ENCODE results near the gene CELF4.

CELF4 gene

DNA sequence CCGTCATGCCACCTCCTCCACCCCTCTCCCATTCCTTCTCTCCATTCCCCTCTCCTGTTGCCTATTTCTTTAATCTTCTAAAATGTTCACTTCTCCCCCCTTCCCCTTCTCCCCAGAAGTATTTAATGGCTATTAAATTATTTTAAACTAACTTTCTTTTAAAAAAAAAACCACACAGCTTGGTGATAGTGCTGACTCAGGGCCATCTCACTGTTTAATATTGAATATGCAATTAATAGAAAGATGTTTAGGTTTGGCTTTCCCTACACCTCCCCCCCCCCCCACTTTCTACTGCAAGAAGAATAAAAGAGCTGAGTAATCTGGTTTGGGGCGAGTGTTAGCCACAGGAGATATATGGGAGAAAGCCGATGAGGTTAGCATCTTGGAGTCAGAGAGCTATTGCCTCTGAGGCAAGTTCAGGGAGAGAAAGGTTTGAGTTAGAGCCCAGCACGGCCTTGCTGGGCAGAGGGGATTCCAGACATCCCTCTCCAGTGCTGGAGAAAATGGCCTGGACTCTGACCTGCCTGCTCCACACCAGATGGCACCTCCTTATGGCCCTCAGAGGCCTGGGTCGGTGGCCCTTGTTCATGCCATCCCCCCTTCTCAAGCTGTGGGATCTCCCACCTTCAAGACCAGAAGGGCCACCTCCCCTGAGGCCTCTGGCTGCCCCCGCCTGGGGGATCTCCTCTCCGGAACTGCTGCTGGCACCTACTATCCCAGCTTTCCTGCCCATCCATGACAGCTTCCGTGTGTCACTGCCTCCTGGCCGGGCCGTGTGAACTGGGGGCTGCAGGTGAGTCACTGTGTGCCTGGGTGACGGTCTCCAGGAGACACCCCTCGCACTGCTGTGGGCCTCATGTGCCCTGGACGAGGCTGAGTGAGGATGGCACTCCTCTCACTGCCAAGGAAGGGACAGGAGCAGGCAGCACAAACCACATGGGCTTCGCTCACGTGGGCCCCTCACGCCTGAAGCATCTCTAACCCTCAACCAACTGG lies 246.9 kb downstream of the CELF4 start:
- no peak for DNase-seq (ENCODE audit: low spot score)

DNA sequence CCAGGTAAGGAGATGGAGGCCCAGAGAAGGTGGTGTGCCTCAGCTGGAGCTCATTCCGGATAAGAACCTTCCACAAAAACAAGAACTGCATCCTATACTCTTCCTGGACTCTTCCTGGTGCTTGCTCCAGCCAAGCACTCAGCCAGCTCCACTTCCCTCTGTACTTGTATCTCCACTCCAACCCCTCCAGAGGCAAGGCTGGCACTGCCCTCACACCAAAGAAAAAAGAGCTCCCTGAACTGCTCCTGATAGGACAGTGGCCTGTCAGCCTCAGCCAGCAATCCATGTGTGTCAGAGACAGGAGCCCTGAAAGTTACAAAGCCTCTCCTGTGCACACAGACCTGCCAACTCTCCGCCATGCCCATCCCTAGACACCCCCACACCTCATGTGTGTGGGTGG lies 248.1 kb downstream of the CELF4 start:
- no peak for DNase-seq (ENCODE audit: low spot score)

- no peak for DNase-seq (ENCODE audit: low spot score)
These were observed 249.1 kb downstream of the CELF4 start for GRCh38 chr18:37316468-37316867.

DNA sequence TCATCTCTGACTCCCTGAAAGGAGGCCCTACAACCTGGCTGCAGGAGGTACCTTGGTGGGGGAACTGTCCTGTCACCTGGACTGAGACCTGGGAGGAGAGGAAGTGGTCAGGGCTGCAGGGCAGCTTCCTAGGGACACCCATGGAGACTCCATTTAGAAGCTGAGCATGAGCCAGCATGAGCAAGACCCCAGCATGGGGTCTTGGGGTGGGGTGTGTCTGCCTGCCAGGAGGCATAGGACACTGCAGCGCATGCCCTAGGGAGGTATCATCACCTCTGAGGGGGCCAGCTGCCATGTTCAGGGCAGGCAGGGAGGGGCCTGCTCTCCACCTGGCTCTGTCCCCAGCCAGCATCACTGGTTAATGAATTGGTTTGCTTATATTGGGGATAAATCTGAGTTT lies 249.7 kb downstream of the CELF4 start:
- DNase-seq (ENCODE audit: low spot score) = no peak

- no peak for DNase-seq (ENCODE audit: low spot score)
These were observed 251.1 kb downstream of the CELF4 start for GRCh38 chr18:37314534-37314933.

DNA sequence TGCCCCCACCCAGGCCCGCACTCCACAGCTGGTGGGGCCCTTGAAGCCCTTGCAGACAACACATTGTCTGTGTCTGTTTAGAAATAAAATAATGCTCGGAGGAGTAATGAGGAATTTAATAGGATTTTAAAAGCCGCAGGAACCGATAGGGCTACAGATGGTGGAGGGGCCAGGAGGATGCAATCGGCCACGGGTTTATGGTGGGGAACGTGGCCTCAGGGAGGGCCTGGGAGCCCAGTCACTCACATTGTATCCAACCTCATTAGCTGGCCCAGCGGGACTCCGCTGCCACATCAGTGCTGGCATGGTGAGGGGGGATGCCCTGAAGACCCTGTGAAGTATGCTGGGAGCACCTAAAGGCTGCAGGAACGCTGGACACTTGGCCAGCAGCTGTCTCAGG lies 252.0 kb downstream of the CELF4 start:
- no peak for DNase-seq (ENCODE audit: low spot score)

- no peak for DNase-seq (ENCODE audit: low spot score)
These were observed 255.7 kb downstream of the CELF4 start for GRCh38 chr18:37309861-37310260.

DNA sequence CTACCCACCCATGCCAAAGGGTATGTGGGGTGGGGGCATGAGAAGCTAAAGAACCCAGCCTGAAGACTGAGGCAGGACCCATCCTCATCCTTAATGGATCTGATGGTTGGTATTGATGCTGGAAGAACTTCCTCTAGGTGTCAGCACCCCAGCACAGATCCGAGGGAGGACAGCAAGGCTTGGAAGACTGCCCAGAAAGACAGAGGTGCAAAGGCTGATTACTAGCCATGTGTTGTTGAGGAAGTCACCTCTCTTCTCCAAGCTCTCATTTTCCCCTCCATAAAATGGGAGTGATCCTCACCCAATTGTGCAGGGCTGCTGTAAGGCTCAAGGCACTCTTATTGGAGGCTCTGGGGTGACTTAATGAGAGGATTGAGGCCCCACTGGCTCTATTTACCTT lies 256.5 kb downstream of the CELF4 start:
- no peak for DNase-seq (ENCODE audit: low spot score)

DNA sequence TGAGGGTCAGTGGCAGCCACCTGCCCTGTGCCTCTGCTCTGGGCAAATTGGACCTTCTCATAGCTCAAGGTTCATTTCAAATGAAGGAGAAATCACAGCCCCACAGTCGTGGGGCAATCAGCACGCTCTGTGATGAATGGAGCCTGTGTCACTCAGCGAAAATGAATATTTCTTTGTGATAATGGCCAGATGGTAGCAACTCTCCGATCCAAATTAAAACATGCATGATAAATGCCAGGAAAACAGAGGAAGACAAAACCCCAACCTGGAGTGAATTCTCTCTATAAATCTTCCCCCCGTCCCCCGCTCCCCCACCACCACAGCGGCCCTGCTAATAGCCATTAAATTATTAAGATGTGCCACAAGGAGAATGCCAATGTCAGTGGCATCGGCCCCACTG lies 258.4 kb downstream of the CELF4 start:
- no peak for DNase-seq (ENCODE audit: low spot score)

DNA sequence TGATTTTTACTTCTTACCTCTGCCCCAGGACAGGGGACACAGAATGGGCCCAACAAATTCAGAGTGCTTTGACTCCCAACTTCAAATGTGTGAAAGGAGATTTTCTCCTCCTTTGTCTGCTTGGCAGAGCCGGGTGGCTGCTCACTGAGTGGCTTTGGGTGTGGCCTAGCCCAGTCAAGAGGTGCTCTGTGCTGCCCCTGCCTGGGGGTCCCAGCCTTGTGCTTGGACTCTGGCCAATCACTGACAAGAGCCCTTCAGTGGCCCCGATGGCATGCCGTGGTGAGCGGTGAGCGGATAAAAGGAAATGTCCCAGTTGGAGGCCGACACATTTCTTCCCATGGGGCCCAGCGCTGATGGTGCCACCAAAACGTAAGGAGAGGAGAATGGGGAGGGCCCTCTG lies 259.2 kb downstream of the CELF4 start:
- no peak for DNase-seq (ENCODE audit: low spot score)

DNA sequence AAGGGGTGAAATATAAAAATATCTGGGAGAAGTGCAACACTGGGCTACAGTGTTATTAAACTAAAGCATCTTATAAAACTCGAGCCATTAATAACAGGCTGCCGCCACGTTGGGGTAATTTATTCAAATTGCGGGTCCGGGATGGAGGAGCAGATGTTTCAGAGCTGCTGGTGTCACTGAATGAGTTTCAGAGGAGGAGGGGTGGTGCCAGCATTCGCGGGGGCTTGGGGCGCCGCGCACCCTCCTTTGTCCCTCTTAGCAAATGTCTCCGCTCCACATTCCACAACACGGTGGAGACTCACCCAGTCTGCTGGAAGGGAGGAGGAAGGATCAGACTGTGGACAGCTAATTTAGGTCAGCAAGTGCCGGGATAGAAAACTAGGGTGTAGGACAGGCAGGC lies 260.5 kb downstream of the CELF4 start:
- no peak for DNase-seq (ENCODE audit: low spot score)

DNA sequence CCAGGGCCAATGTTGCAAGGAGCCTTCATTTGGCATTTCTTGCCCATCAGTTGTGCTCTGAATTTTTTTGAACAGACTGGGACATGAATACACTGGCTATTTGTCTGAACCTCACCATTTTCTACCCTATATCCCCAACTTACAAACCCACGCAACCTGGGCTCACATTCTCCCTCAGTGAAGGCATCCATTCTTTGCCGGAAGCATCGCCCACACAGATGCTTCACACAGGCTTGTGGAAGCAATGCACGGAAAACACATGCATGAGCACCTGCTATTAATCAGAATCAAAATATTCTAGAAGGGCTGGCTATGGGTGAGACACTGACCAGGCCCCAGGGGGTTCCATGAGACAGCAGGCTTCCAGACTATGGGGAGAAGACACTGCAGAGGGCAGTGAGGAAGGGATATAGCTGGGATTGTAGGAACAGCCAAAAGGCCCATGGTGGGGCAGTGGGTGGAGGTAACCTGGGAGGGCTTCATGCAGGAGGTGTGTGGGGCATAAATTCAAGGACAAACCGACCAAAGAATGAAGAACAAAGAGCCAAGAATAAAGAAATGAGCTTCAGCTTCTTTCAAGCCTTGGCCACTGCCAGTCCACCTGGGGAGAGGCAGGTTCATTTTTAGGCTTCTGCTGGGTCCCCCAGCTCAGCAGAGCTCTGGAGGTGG lies 261.5 kb downstream of the CELF4 start:
- no peak for DNase-seq (ENCODE audit: low spot score)

DNA sequence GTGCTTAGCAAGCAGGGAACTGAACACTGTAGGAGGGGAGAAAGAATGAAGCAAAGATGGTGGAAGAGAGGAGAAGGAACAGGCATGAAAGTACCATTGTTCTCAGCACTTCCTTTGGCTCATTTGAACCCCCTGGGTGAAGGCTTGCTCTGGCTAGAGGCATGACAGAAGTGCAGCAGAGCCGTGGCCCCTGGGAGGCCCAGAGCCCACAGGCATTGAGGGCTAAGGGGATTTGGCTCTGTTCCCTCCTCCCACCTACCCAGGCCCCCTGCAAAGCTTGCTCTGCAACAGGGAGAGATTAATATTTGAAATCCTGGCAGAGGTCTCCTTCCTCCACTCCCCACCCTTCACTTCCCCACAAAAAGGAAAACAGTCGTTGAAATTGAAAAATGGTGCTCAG lies 262.6 kb downstream of the CELF4 start:
- DNase-seq (ENCODE audit: low spot score) = no peak

DNA sequence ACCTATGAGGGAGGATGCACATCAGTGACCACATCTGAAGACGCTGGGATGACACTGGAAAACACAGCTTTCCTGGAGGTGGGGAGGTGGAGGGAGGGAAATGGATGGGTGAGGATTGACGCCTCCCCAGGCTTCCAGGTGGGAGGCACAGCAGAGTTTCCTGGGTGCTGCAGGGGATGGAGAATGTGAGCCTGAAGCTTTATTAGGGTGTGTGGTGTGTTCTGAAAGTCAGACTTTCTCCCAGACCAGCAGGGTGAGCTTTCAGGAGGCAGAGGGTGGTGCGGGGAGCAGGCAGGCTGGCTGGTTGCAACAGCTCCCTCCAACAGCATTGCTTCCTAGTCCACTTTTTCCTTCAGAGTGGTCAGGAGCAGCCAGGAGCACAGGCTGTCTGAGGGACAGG lies 263.1 kb downstream of the CELF4 start:
- no peak for DNase-seq (ENCODE audit: low spot score)

DNA sequence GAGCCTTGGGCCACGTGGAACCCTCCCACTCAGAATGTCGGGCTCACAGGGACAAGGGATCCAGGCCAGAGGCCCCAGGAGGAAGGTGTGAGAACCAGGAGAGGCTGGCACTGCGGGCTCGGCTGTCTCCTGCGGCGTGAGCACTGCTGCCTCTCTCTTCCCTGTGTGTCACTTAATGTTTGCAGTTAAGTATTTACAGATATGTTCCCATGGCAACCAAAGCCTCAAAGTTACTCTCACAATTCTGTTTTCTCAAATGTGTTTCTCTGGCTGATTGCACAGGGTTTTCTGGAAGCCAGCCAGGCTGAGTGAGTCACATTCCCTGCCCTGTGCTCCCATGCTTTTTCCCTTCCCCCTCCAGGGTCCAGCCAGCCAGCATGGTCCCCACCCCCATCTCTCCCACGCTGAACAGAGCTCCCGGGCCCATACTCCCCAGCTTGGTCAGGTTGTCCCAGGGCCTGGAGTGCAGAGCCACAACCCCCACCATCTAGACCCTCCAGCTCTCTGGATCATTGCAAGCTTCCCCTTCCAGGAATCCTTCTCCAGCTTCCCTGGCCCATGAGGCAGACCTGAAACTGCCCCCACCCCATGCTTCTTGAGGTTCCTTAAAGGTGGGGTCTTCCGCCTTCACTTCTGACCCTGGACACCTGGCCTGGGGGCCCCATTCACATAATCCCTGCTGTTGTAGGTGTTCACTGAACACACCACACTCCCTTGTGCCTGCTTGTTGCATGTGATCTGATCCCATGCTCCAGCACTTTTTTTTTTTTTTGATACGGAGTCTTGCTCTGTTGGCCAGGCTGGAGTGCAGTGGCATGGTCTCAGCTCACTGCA lies 265.9 kb downstream of the CELF4 start:
- DNase-seq (ENCODE audit: low spot score) = peak; percentile 16

- DNase-seq (ENCODE audit: low spot score) = no peak
These were observed 266.8 kb downstream of the CELF4 start for GRCh38 chr18:37298816-37299215.

DNA sequence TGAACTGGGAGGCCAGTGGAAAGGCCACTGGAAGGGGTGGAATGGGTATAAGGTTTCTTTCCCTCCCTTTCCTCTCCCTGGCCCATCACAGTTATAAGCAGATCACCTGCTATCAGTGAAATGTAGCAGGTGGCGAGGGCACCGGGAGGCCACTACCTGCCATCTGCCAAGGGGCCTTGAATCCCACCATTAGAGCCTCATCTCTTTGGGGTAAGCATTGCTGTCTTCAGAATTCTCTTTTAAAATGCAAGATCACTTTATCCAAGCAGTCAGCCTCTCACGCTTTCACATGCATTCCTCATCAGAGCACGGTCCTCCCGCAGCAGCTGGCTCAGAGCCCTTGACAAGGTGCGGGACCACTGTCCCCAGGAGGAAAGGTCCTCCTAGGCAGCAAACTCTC lies 268.5 kb downstream of the CELF4 start:
- DNase-seq (ENCODE audit: low spot score) = no peak

DNA sequence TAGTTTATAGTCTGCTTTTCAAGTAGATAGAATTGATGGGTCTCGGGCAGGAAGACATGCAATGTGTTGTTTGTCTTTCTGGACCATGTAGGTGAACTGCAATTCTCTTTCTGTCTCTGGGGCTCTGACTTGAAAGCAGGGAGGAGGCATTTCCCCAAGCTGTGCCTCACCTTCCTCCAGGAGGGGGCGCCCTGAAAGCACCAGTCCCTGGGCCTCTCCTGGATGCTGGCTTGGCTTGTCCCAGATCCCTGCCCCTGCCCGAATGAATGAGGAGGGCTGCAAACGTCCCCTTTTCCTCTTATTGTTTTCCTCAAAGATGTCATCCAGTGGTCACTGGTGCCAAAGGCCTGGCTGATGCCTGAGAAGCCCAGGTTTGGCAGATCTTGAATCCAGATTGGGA lies 270.6 kb downstream of the CELF4 start:
- DNase-seq (ENCODE audit: low spot score) = no peak

GRCh38 chr18:37293359-37293758 lies 272.2 kb downstream of the CELF4 start:
- DNase-seq (ENCODE audit: low spot score) = no peak

- no peak for DNase-seq (ENCODE audit: low spot score)
These were observed 276.2 kb downstream of the CELF4 start for GRCh38 chr18:37289423-37289822.

GRCh38 chr18:37287601-37288000 lies 278.0 kb downstream of the CELF4 start:
- no peak for DNase-seq (ENCODE audit: low spot score)

DNA sequence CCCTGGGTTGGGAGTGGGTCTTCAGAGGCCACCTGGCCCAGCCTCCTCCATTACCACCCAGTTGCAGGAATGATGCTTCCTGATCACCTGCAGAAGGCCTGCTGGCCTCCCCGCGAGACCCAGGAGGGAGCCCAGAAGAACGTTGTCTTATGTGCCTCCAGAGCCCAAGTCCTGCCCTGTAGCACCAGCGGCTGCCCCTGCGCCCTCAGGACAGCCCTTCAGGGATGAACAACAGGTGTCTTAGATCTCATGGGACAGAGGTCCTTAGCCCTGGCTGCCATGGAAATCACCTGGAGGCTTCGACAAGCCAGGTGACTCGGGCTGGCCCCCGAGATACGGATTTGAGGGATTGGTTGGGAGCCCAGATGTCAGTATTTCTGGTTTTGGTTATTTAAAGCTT lies 278.8 kb downstream of the CELF4 start:
- DNase-seq (ENCODE audit: low spot score) = no peak

GRCh38 chr18:37285825-37286224 lies 279.8 kb downstream of the CELF4 start:
- DNase-seq (ENCODE audit: low spot score) = no peak

Measured in globus pallidus (tissue), 1 donor.